Loucy (cell line): ENCODE measurements around the gene CHN1.

ENCODE experiments used
- H2AFZ ChIP-seq: fragments of 200-600 bp; sonication (generic); 2 replicates; pipeline ENCODE4 v1.6.0; 2016; ENCODE audit warnings: antibody characterized with exemption, mild to moderate bottlenecking, low read length, moderate library complexity
- H3F3A ChIP-seq: fragments of 200-600 bp; 2 replicates; pipeline ENCODE4 v1.6.0; 2016; ENCODE audit warnings: antibody characterized with exemption, low read depth, mild to moderate bottlenecking
- H3K27me3 ChIP-seq: fragments of 200-600 bp; sonication (generic); 2 replicates; pipeline ENCODE4 v1.6.1; 2014; ENCODE audit warnings: low read length, mild to moderate bottlenecking; ENCODE audit not compliant: insufficient read depth, poor library complexity, severe bottlenecking
- H3K36me3 ChIP-seq: fragments of 200-600 bp; sonication (generic); 2 replicates; pipeline ENCODE4 v1.6.1; 2016; ENCODE audit warnings: low read length; ENCODE audit not compliant: insufficient read depth
- H3K4me1 ChIP-seq: fragments of 200-600 bp; sonication (generic); 2 replicates; pipeline ENCODE4 v1.5.1; 2014; ENCODE audit warnings: low read length, mild to moderate bottlenecking; ENCODE audit not compliant: insufficient read depth, poor library complexity, severe bottlenecking
- H3K4me2 ChIP-seq: fragments of 200-600 bp; sonication (generic); 2 replicates; pipeline ENCODE4 v1.6.0; 2014; ENCODE audit warnings: antibody characterized with exemption, low read length, low read depth, mild to moderate bottlenecking; ENCODE audit not compliant: poor library complexity, severe bottlenecking
- H3K4me3 ChIP-seq: fragments of 200-600 bp; sonication (generic); 2 replicates; pipeline ENCODE4 v1.5.1; 2014; ENCODE audit warnings: low read length, mild to moderate bottlenecking, mixed read lengths; ENCODE audit not compliant: poor library complexity, severe bottlenecking
- H3K79me2 ChIP-seq: fragments of 200-600 bp; sonication (generic); 2 replicates; pipeline ENCODE4 v1.6.1; 2014; ENCODE audit warnings: low read length; ENCODE audit not compliant: insufficient read depth
- H3K9ac ChIP-seq: fragments of 200-600 bp; sonication (generic); 2 replicates; pipeline ENCODE4 v1.6.0; 2014; ENCODE audit warnings: mild to moderate bottlenecking, low read depth, low read length, moderate library complexity; ENCODE audit not compliant: poor library complexity, severe bottlenecking
- H3K9me2 ChIP-seq: fragments of 200-600 bp; sonication (generic); replicated peaks from 2 replicates; pipeline ENCODE4 v1.6.1; 2016; ENCODE audit warnings: low read depth, low read length, mixed read lengths
- H3K9me3 ChIP-seq: fragments of 200-600 bp; sonication (generic); 2 replicates; pipeline ENCODE4 v1.6.1; 2014; ENCODE audit warnings: mild to moderate bottlenecking, antibody characterized with exemption, low read length, low read depth; ENCODE audit not compliant: insufficient read depth
- H4K20me1 ChIP-seq: fragments of 200-600 bp; sonication (generic); 2 replicates; pipeline ENCODE4 v1.6.0; 2014; ENCODE audit warnings: antibody characterized with exemption, low read length, mild to moderate bottlenecking; ENCODE audit not compliant: insufficient read depth, poor library complexity, severe bottlenecking
- CTCF ChIP-seq: fragments of 200-600 bp; sonication (generic); conservative IDR thresholded peaks from 2 replicates; pipeline ENCODE4 v1.5.1; 2014; ENCODE audit warnings: mild to moderate bottlenecking, antibody characterized with exemption, low read length
- EZH2phosphoT487 ChIP-seq: fragments of 200-600 bp; IDR thresholded peaks from 2 replicates; pipeline ENCODE4 v1.6.1; 2018; ENCODE audit warnings: antibody characterized with exemption, mild to moderate bottlenecking, moderate library complexity, borderline replicate concordance

CHN1 gene

DNA sequence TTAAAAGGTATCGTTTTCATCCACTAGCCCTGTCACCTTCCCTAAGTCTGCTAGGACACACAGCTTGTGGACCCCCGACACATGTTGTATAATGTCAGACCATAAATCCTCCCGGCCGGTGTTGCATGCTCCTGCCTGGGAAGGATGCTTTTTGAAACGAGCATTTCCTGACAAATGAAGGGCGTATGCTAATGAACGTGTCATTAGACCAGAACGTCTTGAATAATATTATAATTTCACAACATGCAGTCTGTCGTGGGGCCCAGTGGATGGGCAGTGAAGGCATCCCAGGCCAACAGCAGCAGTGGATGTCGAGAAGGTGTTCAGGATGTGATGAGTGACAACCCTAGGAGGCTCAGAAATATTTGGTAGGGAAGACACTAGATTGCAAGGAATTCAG, 248.4 kb downstream of the CHN1 start:
- Histone ChIP-seq H3K9me3 (no peaks in the 10 kb centered on the region), H3K4me2 (no peak overlapping the region), H4K20me1 (no peaks in the 10 kb centered on the region), H2AFZ (no peak overlapping the region), H3K36me3 (no peaks in the 10 kb centered on the region), H3K27me3 (no peaks in the 10 kb centered on the region), H3K9ac (no peak overlapping the region), H3F3A (no peaks in the 10 kb centered on the region), H3K79me2 (no peaks in the 10 kb centered on the region), H3K4me1 (no peaks in the 10 kb centered on the region), H3K4me3 (no peak overlapping the region), H3K9me2 (no peaks in the 10 kb centered on the region)
- TF ChIP-seq EZH2phosphoT487 (no peak), CTCF (no peak)

- H3F3A ChIP-seq, result no peaks in the 10 kb centered on the region
- H3K9ac ChIP-seq, result no peak overlapping the region
- no peak overlapping the region for H3K4me2 ChIP-seq
- no peaks in the 10 kb centered on the region for H3K9me3 ChIP-seq
- H3K4me3 ChIP-seq, result no peak overlapping the region
- no peaks in the 10 kb centered on the region for H3K9me2 ChIP-seq
- H2AFZ ChIP-seq, result no peak overlapping the region
- no peaks in the 10 kb centered on the region for H4K20me1 ChIP-seq
- H3K79me2 ChIP-seq, result no peaks in the 10 kb centered on the region
- no peaks in the 10 kb centered on the region for H3K36me3 ChIP-seq
- no peaks in the 10 kb centered on the region for H3K4me1 ChIP-seq
- TF ChIP-seq CTCF, result no peak
- no peak for TF ChIP-seq EZH2phosphoT487
- no peaks in the 10 kb centered on the region for H3K27me3 ChIP-seq
These were observed 252.0 kb downstream of the CHN1 start for GRCh38 chr2:174753038-174753633.

DNA sequence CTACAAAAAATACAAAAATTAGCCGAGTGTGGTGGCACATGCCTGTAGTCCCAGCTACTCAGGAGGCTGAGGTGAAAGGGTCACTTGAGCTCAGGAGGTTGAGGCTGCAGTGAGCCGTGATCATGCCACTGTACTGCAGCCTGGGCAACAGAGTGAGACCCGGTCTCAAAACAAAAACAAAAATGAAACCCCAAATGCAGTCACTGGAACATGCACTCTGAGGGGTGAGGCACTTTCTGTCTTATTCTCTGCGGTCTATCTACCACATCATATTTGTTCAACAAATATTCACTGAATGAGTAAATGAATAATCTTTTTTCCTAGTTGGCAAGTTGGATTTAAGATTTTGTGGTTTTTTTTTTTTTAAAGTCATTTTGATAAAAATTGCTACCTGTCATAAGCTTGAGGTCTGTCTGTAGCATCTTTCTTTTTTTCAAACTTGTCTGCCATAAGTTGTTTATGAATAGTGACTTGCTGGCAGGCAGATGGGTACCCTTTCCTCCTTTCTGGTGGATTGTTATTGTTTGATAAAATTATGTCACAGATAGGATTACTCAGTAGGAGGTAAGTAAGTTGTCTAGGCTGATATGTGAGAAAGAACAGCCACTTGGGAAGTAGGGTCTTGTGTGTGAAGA, 252.7 kb downstream of the CHN1 start:
- H3K9ac ChIP-seq, result no peak overlapping the region
- H3K9me3 ChIP-seq, result no peaks in the 10 kb centered on the region
- H3K4me3 ChIP-seq, result no peak overlapping the region
- H3K4me2 ChIP-seq, result no peak overlapping the region
- H3F3A ChIP-seq, result no peaks in the 10 kb centered on the region
- H3K4me1 ChIP-seq, result no peaks in the 10 kb centered on the region
- H3K36me3 ChIP-seq, result no peaks in the 10 kb centered on the region
- H3K9me2 ChIP-seq, result no peaks in the 10 kb centered on the region
- no peaks in the 10 kb centered on the region for H4K20me1 ChIP-seq
- H2AFZ ChIP-seq, result no peak overlapping the region
- no peaks in the 10 kb centered on the region for H3K27me3 ChIP-seq
- H3K79me2 ChIP-seq, result no peaks in the 10 kb centered on the region
- TF ChIP-seq EZH2phosphoT487 (no peak), CTCF (no peak)
